Astrocyte of the hippocampus (primary cell): ENCODE results near the gene TSEN34.

Source experiments
- DNase-seq: peaks from one replicate; pipeline ENCODE4 v3.0.0; 2011; ENCODE audit warnings: low read depth, low spot score

Gene TSEN34

DNA sequence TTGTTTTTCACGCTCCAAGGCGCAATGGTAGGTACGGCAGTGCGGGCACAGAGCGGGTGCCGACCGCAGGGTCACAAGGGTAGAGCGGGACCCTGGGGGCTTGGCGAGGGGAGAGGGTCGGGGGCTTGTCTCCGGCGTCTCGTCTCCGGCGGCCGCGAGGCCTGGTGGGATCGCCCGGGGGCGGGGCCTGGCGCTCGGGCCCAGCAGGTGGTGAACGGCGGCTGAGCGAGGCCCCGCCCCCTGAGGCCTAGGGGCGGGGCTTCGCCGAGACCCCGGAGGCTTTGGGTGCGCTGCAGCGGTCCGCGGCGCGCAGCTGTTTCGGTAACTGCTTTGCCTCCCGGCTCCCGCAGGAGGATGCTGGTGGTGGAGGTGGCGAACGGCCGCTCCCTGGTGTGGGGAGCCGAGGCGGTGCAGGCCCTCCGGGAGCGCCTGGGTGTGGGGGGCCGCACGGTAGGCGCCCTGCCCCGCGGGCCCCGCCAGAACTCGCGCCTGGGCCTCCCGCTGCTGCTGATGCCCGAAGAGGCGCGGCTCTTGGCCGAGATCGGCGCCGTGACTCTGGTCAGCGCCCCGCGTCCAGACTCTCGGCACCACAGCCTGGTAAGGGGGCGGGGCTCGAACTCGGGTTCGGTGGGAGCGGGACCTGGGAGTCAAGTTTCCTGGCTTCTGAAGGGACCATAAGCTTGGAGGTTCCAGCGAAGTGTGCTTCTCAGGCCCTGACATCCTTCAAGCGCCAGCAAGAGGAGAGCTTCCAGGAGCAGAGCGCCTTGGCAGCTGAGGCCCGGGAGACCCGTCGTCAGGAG lies at the start of gene TSEN34:
TSS of gene TSEN34 (plus strand) at position 298 of the 800 bp plus-strand sequence. CDS start at position 355, 57 bp downstream.
- peak; percentile 95 for DNase-seq

DNA sequence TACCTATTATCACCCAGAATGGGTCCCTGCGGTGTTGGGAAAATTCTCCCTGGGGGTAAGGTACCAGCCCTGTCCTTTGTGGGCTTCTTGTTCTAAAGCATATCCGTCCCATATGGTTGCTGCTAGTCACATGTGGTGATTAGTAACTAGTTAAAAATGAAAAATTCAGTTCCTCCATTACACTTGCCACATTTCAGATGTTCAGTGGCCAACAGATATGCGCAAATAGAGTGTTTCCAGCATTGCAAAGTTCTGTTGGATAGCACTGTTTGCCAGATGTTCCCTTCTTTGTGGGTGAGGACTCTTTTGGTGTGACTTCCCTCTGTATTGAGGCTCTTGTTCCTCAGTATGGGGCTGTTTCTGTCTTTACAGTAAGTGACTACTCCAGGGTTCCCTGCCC lies 49.8 kb upstream of the TSEN34 start:
- no peak for DNase-seq

DNA sequence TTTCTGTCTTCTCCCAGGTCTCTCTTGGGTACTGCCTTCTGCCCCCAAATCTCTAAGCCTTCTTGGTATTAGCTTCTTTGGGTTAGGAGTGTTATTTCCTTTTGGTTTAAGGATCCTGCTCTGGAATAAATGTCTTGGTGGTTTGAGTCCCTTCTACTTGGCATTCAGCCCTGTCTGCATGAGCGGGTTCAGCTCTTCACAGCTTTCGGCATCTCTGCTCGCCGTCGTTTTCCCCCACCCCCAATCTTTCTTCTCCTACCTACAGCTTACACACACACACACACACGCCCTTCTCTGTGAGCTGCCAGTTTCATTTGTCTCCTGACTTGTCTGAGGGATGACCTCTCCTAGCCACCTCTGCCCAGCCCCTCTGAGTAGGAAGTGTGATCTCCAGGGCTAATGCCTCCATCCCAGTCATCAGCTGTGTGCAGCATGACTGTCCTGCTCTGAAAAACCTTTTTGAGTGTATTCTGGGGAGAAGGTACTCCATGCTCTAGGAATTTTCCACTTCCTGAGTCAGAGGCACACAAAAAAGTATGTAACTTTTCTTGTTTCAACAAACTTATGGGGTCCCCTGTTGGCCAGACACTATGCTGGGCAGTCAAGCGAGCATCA lies 48.8 kb upstream of the TSEN34 start:
- DNase-seq: no peak

DNA sequence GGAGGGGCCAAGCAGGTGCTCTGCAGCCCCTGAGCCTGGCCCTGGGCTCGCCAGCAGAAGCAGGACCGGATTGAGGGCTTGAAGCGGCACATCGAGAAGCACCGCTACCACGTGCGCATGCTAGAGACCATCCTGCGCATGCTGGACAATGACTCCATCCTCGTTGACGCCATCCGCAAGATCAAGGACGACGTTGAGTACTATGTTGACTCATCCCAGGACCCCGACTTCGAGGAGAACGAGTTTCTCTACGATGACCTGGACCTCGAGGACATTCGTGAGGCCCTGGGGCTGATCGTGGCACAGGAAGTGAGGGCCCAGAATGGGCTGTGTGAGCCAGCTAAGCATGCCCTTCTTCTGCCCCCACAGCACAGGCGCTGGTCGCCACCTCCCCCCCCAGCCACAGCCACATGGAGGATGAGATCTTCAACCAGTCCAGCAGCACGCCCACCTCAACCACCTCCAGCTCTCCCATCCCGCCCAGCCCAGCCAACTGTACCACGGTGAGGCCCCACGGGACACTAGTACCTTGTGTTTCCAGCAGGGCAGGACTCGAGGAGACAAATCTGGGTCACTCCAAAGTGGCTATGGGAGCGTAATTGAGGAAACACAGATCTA lies 45.5 kb upstream of the TSEN34 start:
- DNase-seq: no peak

DNA sequence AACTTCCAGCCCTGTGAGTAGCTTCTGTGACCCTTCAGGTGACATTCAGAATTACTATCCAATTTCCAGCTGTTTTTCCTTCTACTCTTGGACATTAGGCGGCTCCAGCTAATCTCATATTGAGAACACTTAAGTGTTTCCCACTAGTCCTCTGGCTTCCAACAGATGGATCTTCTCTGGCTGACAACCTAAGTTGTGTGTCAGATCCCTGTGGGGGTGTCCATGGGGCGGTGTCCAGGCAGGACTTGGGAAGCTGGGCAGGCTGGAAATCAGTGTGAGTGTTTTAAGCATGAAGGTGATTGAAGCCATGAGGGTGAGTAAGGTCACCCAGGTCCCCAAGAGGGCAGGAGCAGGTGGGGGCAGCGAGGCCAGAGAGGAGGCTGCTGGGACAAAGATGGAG lies 43.4 kb upstream of the TSEN34 start:
- DNase-seq: no peak

DNA sequence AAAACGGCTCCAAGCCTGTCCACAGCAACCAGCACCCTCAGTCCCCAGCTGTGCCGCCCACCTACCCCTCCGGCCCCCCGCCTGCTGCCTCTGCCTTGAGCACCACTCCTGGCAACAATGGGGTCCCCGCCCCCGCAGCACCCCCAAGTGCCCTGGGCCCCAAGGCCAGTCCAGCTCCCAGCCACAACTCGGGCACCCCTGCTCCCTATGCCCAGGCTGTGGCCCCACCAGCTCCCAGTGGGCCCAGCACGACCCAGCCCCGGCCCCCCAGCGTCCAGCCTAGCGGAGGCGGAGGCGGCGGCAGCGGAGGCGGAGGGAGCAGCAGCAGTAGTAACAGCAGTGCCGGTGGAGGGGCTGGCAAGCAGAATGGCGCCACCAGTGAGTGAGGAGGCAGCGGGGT lies 43.0 kb upstream of the TSEN34 start:
- no peak for DNase-seq

DNA sequence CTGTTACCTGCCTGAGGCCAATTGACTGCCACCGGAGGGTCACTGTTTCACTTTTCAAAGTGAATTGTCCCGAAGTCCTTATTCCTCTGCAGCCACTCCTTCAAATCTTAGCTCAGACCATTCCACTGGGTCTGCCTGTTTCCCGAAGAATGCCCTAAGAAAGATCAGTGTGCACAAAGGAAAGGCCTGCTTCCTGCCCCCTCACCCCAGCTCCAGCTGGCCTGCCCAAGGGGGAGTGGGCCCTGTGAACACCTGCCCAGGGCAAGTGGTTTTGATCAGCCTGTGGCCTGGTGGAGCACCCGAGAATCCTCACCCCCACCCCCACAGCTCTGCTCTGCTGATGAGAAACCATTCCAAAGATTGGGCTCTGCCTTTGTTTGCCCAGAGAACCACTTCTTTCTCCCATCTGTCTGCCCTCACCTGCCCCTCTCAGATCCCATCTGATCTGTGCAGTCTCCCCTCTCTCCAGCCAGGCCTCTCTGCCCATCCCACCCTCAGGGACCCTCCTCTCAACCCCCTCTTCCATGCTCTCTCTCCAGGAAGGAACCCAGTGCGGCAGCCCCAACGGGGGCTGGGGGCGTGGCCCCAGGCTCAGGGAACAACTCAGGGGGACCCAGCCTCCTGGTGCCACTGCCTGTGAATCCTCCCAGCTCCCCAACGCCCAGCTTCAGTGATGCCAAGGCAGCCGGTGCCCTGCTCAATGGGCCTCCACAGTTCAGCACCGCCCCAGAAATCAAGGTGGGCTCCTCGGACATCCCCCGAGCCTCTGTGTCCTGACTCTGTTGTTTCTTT lies 41.9 kb upstream of the TSEN34 start:
- DNase-seq: no peak

DNA sequence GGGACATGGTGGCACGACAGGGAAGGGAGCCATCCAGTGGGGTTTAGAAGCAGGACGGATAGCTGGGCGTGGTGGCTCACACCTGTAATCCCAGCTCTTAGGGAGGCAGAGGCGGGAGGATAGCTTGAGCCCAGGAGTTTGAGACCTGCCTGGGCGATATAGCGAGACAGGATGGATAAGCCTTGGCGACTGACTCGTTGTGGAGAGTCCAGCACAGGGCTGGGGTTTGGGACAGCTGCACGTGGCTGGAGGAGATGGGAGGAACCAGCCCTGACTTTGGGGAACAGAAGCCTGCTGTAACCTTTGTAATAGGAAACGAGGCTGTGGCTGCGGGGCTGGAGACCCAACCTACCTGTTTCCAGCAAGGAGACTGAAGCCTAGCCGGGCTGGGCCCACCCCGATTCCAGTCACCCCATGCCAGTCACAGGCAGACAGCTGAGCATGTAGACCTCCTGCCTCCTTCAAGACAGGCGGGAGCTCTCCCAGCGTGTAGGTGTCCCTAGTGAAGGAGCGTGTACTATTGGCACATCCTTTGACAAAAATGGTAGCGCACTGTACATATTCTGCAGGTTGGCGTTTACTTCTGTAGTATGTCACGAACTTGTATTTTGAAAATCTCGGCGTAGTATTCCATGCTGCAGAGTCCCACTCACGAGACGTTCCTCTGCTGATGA lies 39.6 kb upstream of the TSEN34 start:
- DNase-seq: no peak

DNA sequence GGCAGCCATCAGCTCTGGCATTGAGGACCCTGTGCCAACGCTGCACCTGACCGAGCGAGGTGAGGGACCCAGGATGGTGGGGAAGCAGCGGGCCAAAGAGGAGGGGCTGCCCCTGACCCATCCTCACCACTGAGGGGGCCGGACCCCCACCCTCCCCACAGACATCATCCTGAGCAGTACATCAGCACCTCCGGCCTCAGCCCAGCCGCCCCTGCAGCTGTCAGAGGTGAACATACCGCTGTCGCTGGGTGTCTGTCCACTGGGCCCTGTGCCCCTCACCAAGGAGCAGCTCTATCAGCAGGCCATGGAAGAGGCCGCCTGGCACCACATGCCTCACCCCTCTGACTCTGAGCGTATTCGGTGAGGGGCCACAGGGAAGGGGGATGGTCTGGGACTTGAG lies 38.8 kb upstream of the TSEN34 start:
- no peak for DNase-seq

DNA sequence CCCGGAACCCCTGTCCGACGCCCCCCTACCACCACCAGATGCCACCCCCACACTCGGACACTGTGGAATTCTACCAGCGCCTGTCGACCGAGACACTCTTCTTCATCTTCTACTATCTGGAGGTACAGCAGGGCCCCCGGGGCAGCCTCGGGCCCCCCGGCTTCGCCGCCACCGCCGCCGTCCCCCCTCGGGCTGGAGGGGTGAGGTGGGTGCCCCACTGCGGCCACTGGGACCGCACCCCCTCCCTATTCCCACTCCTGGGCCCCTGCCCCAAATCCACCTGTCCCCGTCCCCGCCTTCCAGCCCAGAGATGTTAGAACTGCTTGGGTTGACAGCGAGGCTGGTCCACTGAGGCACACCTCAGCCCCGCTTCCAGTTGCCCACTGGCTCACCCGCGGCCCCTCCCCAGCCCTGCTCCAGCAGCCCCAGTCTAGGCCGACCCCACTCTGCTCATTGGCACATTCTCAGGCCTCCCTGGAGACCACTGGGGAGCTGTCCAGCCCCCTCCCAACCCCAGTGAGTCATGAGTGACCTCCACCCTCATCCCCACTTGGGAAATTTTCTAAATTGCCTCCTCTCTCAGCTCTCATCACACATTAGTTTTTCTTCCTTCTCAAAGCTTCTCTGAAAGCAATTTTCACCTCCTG lies 38.1 kb upstream of the TSEN34 start:
- DNase-seq: no peak

DNA sequence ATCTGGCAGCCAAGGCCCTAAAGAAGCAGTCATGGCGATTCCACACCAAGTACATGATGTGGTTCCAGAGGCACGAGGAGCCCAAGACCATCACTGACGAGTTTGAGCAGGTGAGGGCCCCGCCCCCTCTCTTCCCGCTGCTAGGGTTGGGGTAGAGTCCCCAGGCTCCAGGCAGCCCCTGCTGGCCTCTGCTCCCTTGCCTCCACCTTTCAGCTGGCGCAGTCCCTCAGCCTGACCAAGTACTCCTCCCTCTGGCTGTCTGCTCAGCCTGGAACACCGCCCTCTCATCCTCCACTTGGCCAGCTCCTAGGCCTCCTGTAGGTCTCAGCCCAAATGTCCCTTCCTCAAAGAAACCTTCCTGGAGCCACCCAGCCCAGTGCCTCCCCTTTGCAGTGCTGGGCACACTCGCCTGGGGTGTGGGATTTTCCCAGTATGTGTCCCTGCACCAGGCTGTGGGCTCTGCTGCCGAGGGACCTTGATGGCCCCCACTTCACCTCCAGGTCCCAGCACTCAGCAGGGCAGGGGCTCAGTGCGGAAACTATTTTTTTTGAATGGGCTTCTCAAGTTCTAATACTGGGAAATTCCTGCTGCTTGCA lies 37.3 kb upstream of the TSEN34 start:
- DNase-seq: no peak

DNA sequence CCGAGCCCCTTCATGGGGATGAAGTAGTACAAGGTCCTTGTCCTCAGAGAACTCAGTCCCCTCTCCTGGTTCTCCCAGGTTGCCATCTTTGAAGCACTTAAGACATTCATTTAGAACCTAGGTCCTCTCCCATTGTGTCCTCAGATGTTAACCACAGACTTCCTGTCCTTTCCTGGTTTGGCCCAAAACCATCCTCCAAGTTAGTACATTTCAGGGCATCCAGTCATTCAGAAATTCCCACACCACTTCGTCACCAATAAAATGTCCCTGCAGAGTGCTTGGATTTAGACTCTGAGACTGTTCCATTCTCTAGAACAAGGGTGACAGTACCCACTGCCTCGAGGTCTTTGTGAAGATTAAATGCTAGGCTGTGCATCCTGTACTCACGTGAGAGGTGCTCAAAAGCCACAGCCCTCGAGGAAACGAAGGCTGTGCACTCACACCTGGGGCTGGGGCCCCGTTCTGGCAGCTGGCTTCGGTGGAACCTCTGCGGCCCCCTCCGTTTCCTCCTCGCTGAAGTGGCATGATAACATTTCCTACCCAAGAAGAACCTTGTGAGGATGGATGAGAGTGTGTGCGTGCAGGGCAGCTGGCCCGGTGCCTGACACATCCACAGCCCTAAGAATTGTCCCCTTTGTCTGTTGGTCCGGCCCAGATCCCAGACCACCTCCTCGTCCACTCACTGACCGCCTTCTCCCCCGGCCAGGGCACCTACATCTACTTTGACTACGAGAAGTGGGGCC lies 36.3 kb upstream of the TSEN34 start:
- peak; percentile 29 for DNase-seq

DNA sequence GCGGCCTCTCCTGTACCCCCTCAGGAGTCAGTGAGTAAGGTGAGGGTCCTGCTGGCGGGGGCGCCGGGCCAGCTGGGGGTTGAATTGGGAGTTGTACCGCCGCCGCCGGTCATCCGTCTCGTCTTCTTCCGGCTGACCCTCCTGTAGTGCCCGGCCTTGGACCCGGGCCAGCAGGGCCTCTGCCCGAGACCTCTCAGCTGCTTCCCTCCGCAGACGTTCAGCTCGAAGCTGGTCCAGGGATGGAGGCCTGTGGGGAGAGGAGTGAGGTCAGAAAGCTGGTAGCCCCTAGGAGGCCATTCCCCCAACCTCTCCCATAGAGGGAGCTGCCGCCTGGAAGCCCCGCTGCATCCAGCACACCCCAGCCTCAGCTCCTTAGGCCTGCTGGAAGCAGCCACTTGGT lies 35.4 kb upstream of the TSEN34 start:
- DNase-seq: no peak

DNA sequence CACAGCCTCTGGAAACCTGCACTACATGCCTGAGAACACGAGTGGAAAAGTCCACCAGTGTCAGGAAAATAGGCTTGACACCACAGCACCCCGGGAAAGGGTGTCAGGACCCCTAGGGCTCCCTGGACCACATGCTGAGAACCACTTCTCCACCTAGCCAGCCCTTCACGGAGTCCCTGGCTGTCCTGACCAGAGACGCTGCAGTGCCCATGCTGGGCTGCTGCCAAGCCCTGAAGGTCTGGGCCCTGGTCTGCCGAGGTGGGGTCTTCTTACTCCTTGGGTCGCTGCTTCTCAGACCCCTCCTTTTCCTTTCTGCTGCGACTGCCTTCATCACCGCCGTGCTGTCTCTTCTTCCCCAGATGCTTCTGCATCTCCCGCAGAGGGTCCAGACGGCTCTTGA lies 34.6 kb upstream of the TSEN34 start:
- no peak for DNase-seq

DNA sequence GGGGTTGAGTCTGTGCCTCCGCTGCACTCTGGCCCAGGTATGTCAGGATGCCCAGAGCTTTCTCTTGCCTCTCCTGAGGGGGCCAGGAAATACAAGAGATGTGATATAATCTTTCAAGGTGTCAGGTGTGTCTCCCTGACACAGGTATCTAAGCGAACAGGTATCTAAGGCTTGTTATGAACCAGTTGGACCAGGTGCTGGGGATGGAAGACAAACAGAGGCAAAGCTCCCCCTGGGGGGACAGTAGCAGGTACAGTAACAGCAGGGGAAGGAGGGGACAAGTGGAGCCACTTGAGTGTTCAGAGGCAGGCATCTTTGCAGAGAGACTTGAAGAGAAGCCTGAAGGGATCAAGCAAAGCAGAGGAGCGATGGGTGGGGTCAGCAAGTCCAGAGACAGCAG lies 34.2 kb upstream of the TSEN34 start:
- DNase-seq: no peak

DNA sequence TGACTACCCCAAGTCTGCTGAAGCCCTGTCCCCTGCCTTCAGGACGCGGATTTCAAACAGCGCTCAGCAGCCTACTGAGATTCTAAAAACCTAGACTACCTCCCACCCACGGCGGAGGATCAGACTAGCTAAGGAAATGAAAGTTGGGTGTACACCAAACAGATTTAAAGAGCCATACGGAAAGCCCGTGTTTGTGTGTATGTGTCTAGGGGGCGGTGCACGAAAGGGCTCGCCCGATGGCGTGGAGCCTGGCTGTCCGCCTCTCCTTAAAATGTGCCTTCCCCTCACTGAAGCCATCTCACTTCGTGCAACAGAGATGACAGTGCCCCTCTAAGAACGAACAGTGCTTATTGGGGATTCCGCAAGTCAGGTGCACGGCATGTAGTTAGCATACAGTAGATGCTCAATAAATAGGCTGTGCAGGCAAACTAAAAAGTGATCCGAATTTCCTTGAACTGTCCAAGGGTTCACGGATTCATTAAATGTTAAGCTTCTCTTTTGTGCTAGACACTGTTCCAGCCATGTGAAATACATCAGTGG lies 32.2 kb upstream of the TSEN34 start:
- no peak for DNase-seq

DNA sequence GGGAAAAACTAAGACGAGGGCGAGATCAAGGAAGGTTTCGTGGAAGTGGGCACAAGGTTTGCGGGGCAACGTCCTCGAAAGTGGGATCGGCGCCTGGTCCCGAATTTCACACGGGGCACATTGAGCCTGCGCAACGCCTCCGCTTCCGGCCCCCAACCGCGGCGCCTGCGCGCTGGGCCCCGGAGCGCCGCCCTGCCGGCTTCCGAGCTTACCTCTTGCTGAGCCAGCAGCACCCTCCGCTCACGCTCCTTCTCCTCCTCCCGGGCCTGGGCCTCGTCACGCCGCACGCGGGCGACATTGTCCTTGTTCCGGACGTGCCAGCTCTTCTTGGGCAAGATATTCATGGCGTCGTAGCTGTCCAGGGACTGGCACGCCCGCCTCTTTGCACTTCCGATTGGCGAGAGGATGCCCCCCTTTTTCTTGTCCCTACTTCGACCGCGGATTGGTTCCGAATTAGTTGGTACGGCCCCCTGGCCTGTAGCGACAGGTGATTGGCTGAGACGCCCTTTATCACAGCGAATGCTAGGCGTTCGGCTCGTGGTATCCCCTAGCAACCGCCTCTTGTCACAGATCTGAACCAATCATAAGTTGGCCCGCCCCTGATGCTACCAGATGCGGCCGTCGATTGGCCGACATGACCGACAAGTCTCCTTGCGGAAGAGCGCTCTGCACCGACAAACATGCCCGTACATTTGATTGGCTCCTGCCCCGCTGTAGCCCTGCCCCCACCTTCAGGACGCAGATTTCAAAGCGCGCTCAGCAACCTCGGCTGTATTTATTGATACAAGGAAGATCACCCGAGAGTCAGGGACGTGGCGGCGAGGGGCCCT lies 31.5 kb upstream of the TSEN34 start, which contains the start of gene LENG1:
TSS of gene LENG1 (minus strand) at position 370 of the 830 bp plus-strand sequence. CDS start at position 344, 26 bp downstream.
- DNase-seq: peak; percentile 100

DNA sequence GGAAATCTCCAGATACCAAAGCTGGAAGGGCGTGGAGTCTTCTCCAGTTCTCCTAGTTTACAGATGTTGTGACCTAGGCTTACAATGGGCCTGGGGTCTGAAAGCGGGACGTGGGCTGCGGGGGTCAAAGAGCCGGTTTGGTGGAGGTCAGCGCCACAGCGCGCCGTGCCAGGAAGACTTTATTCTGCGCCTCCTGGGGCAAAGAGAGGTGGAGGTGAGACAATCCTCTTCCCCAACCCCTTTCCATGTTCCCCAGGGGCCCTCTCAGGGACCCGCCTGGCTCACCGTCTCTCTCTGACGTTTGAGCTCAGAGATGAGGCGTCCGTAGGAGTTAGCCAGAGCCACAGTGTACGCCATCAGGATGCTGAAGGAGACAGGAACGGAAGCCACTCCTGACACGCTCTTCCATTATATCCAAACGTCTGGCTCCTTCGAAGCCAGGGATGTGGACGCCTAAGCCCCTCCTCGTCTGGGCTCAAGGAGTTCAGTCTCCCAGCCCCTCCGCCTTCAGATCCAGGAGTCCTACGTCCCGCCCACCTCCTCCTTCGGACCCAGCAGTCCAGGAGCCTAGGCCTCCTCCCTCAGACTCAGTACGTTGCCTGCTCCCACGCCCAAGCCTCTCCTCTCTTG lies 30.8 kb upstream of the TSEN34 start:
- peak; percentile 43 for DNase-seq
